CD14-positive monocyte (primary cell): ENCODE data around the gene PDCD11. TPM values are rescaled to one million over a fixed set of nuclear protein-coding genes. Genes with fewer than 3 reads are reported as not detected.

Source experiments
- DNase-seq, 3 donors: peaks; one replicate each; pipeline ENCODE4 v3.0.0-alpha.2; 2011 to 2022
- H2AFZ ChIP-seq: 2 replicates; pipeline ENCODE4 v1.6.0; 2012; ENCODE audit warnings: mild to moderate bottlenecking, low read depth, low read length, inconsistent platforms; ENCODE audit not compliant: insufficient read depth, poor library complexity, severe bottlenecking
- H3K27ac ChIP-seq, 2 donors: 1 replicate in 1 of 2; 2 replicates in 1 of 2; pipeline ENCODE4 v1.5.1; 2012 to 2013; ENCODE audit warnings: low read length in 2 of 2, control low read depth in 1 of 2, inconsistent platforms in 1 of 2, low read depth in 1 of 2, mild to moderate bottlenecking in 1 of 2
- H3K27me3 ChIP-seq, 2 donors: one replicate each; pipeline versions ENCODE4 v1.6.0 to v1.6.1; 2011 to 2013; ENCODE audit warnings: low read length in 2 of 2; ENCODE audit not compliant: control insufficient read depth in 2 of 2, insufficient read depth in 2 of 2
- H3K36me3 ChIP-seq, 2 donors: replicated peaks in 1 of 2; 1 replicate in 1 of 2; 2 replicates in 1 of 2; pipeline versions ENCODE4 v1.5.1 to v1.6.1; 2012 to 2013; ENCODE audit warnings: low read length in 2 of 2, control low read depth in 1 of 2, inconsistent platforms in 1 of 2, mild to moderate bottlenecking in 1 of 2; ENCODE audit not compliant: insufficient read depth in 2 of 2, control insufficient read depth in 1 of 2
- H3K4me1 ChIP-seq, 2 donors: 1 replicate in 1 of 2; 2 replicates in 1 of 2; pipeline versions ENCODE4 v1.5.1 to v1.6.1; 2012 to 2013; ENCODE audit warnings: low read length in 2 of 2, control low read depth in 1 of 2, inconsistent platforms in 1 of 2, mild to moderate bottlenecking in 1 of 2, moderate library complexity in 1 of 2; ENCODE audit not compliant: insufficient read depth in 2 of 2, control insufficient read depth in 1 of 2
- H3K4me2 ChIP-seq: replicated peaks from 2 replicates; pipeline ENCODE3; 2012; ENCODE audit warnings: low read length, moderate library complexity, mild to moderate bottlenecking; ENCODE audit not compliant: poor library complexity, severe bottlenecking; ENCODE audit errors: extremely low read depth
- H3K4me3 ChIP-seq, 3 experiments: fragments of 200-600 bp in 1 of 3; sonication (generic) in 1 of 3; replicated peaks in 1 of 3; 1 replicate in 2 of 3; 2 replicates in 1 of 3; pipeline ENCODE4 v1.5.1; 2011 to 2013; ENCODE audit warnings: low read length in 3 of 3, mild to moderate bottlenecking in 3 of 3, control low read depth in 2 of 3, low read depth in 2 of 3, inconsistent platforms in 1 of 3, moderate library complexity in 1 of 3
- H3K79me2 ChIP-seq: 2 replicates; pipeline ENCODE4 v1.6.0; 2012; ENCODE audit warnings: mild to moderate bottlenecking, control low read depth, inconsistent platforms, low read length, moderate library complexity; ENCODE audit not compliant: insufficient read depth
- H3K9ac ChIP-seq: 2 replicates; pipeline ENCODE4 v1.6.0; 2017; ENCODE audit warnings: low read length, mild to moderate bottlenecking; ENCODE audit not compliant: insufficient read depth, poor library complexity, severe bottlenecking
- H3K9me3 ChIP-seq, 2 donors: replicated peaks in 1 of 2; 1 replicate in 1 of 2; 2 replicates in 1 of 2; pipeline versions ENCODE4 v1.5.1 to v1.6.1; 2012 to 2013; ENCODE audit warnings: low read length in 2 of 2, control low read depth in 1 of 2; ENCODE audit not compliant: control insufficient read depth in 1 of 2, insufficient read depth in 1 of 2
- H4K20me1 ChIP-seq: 2 replicates; pipeline ENCODE4 v1.6.0; 2012; ENCODE audit warnings: mild to moderate bottlenecking, low read length, control low read depth, moderate library complexity; ENCODE audit not compliant: insufficient read depth
- H3K27ac Mint-ChIP-seq, 7 donors: one replicate each; pipeline ENCODE4 v1.8.0; 2020; ENCODE audit warnings: mild to moderate bottlenecking in 7 of 7, mixed read lengths in 7 of 7, moderate library complexity in 6 of 7, inconsistent platforms in 2 of 7
- H3K27me3 Mint-ChIP-seq, 3 donors: one replicate each; pipeline ENCODE4 v1.8.0; 2021 to 2022; ENCODE audit warnings: low read depth in 3 of 3, mild to moderate bottlenecking in 3 of 3, mixed read lengths in 3 of 3, moderate library complexity in 3 of 3, inconsistent platforms in 1 of 3
- H3K36me3 Mint-ChIP-seq, 2 donors: one replicate each; pipeline ENCODE4 v1.8.0; 2020; ENCODE audit warnings: mixed read lengths in 2 of 2, inconsistent platforms in 1 of 2, mild to moderate bottlenecking in 1 of 2
- H3K4me1 Mint-ChIP-seq: one replicate; pipeline ENCODE4 v1.8.0; 2020; ENCODE audit warnings: mild to moderate bottlenecking, mixed read lengths
- H3K4me3 Mint-ChIP-seq, 2 donors: one replicate each; pipeline ENCODE4 v1.8.0; 2020; ENCODE audit warnings: mild to moderate bottlenecking in 2 of 2, mixed read lengths in 2 of 2, moderate library complexity in 1 of 2
- H3K9me3 Mint-ChIP-seq, 7 donors: one replicate each; pipeline ENCODE4 v1.8.0; 2020 to 2022; ENCODE audit warnings: mixed read lengths in 7 of 7, mild to moderate bottlenecking in 6 of 7, moderate library complexity in 6 of 7, inconsistent platforms in 2 of 7
- CTCF ChIP-seq: fragments of 200-600 bp; IDR thresholded peaks from one replicate; pipeline ENCODE4 v1.8.0; 2022; ENCODE audit warnings: antibody characterized with exemption, mild to moderate bottlenecking
- WGBS: methylation state at CpG from one replicate; pipeline ENCODE4 v1.1.5; 2013; ENCODE audit warnings: missing lambda C conversion rate; ENCODE audit not compliant: insufficient coverage; 5-methylcytosine and 5-hydroxymethylcytosine counted together
- intact Hi-C, 2 donors: fragments of 100-400 bp; cut with micrococcal nuclease; formaldehyde crosslinking; loops; one replicate each; pipeline versions ENCODE4 v1.15.0 to v1.15.1; 2023
- polyA plus RNA-seq, 3 donors: library from polyadenylated mRNA; depleted of rRNA in 1 of 3; unstranded in 2 of 3; stranded (reverse) in 1 of 3; fragments of 300-500 nt in 2 of 3; fragments of >200 nt in 1 of 3; fragmentation: Illumina TruSeq in 2 of 3; gene quantifications; 1 replicate in 2 of 3; 2 replicates in 1 of 3; pipeline ENCODE4 v1.2.3, GENCODE V29; 2012 to 2021

The PDCD11 gene
- polyA plus RNA-seq, 3 donors = 2.9 to 9.7 (median 3.3) TPM

- WGBS = 100% methylated on average over 3 of the region's 9 CpGs
- Histone ChIP-seq H3K4me1 (peaks cover 20 to 36% of the 10 kb centered on the region in 2 donors), H2AFZ (no peak overlapping the region), H3K9ac (no peak overlapping the region), H4K20me1 (peaks cover 89% of the 10 kb centered on the region), H3K79me2 (peaks cover 42% of the 10 kb centered on the region), H3K9me3 (no peaks in the 10 kb centered on the region), H3K4me2 (no peak overlapping the region), H3K27me3 (no peaks in the 10 kb centered on the region), H3K36me3 (peaks cover 89 to 100% of the 10 kb centered on the region in 2 donors), H3K27ac (peak overlapping the region in 1 of 2 donors; percentile 36), H3K4me3 (no peak overlapping the region)
- H3K4me1 Mint-ChIP-seq = peaks cover 44% of the 10 kb centered on the region
- peaks cover 88 to 96% of the 10 kb centered on the region in 2 donors for H3K36me3 Mint-ChIP-seq
- no peaks in the 10 kb centered on the region for H3K9me3 Mint-ChIP-seq
- no peak for DNase-seq
- H3K27me3 Mint-ChIP-seq = peaks cover 1 to 2% (median 2%) of the 10 kb centered on the region in 3 donors
- intact Hi-C loops = no loop called here
- H3K27ac Mint-ChIP-seq = peak overlapping the region in 6 of 7 donors; percentile 11 to 85 (median 60)
- no peak for TF ChIP-seq CTCF
- no peak overlapping the region for H3K4me3 Mint-ChIP-seq
These were observed 48.9 kb downstream of the PDCD11 start for GRCh38 chr10:103445366-103445765.

- Mint-ChIP-seq H3K36me3 (peaks cover 87 to 97% of the 10 kb centered on the region in 2 donors), H3K9me3 (no peaks in the 10 kb centered on the region), H3K4me3 (no peak overlapping the region), H3K27ac (peak overlapping the region in 5 of 7 donors; percentile 19 to 65 (median 50)), H3K4me1 (peaks cover 50% of the 10 kb centered on the region), H3K27me3 (peaks cover 1 to 5% (median 3%) of the 10 kb centered on the region in 3 donors)
- H3K4me3 ChIP-seq = no peak overlapping the region
- no peak for TF ChIP-seq CTCF
- peaks cover 26 to 42% of the 10 kb centered on the region in 2 donors for H3K4me1 ChIP-seq
- no peak overlapping the region for H3K4me2 ChIP-seq
- 92% methylated on average over 6 of the region's 12 CpGs for WGBS
- peaks cover 48% of the 10 kb centered on the region for H3K79me2 ChIP-seq
- H4K20me1 ChIP-seq = peaks cover 94% of the 10 kb centered on the region
- DNase-seq = no peak
- H3K9me3 ChIP-seq = no peaks in the 10 kb centered on the region
- no peak overlapping the region for H2AFZ ChIP-seq
- intact Hi-C loops = no loop called here
- H3K27me3 ChIP-seq = no peaks in the 10 kb centered on the region
- H3K9ac ChIP-seq = no peak overlapping the region
- H3K36me3 ChIP-seq = peaks cover 86 to 99% of the 10 kb centered on the region in 2 donors
- peak overlapping the region in 1 of 2 donors; percentile 36 for H3K27ac ChIP-seq
These were observed 49.5 kb downstream of the PDCD11 start for GRCh38 chr10:103445767-103446567.
